ENCODE results near the gene KIAA0040.
A peak's percentile ranks its signal among the peaks of the same experiment; 100 is the strongest.

The KIAA0040 gene

GRCh38 chr1:175192111-175192629 lies 406 bp downstream of the KIAA0040 start (continued):
- peak; percentile 93 for TF ChIP-seq ZBTB11 (tag by site-specific recombination; conservative IDR thresholded peaks at IDR 0.05; ENCODE audit: low read depth)
- no peak for TF ChIP-seq ZNF140 (tag by site-specific recombination; IDR thresholded peaks at IDR 0.05)
- TF ChIP-seq ZNF302 (tag by site-specific recombination; IDR thresholded peaks at IDR 0.05; ENCODE audit: low read depth) = no peak
- TF ChIP-seq ZNF571 (tag by site-specific recombination; IDR thresholded peaks at IDR 0.05) = no peak
- no peak for TF ChIP-seq BCL11A (tag by site-specific recombination; IDR thresholded peaks at IDR 0.05; ENCODE audit: low read depth)
- TF ChIP-seq MYNN (tag by site-specific recombination; IDR thresholded peaks at IDR 0.05; ENCODE audit: borderline replicate concordance) = no peak
- no peak for TF ChIP-seq KLF17 (tag by site-specific recombination; IDR thresholded peaks at IDR 0.05)
- TF ChIP-seq SP3 (tag by site-specific recombination; IDR thresholded peaks at IDR 0.05) = no peak
- peak; percentile 16 for TF ChIP-seq ZNF335 (tag by site-specific recombination; conservative IDR thresholded peaks at IDR 0.05)
- TF ChIP-seq YY2 (tag by site-specific recombination; IDR thresholded peaks at IDR 0.05) = no peak
- no peak for TF ChIP-seq RBAK (tag by site-specific recombination; IDR thresholded peaks at IDR 0.05)
- no peak for TF ChIP-seq ZNF391 (tag by site-specific recombination; IDR thresholded peaks at IDR 0.05; ENCODE audit: borderline replicate concordance, low read depth)
- TF ChIP-seq ZNF670 (tag by site-specific recombination; IDR thresholded peaks at IDR 0.05; ENCODE audit: low read depth) = no peak
- TF ChIP-seq ZNF529 (tag by site-specific recombination; IDR thresholded peaks at IDR 0.05; ENCODE audit: insufficient replicate concordance) = no peak
- no peak for TF ChIP-seq ZNF791 (tag by site-specific recombination; IDR thresholded peaks at IDR 0.05)
- TF ChIP-seq ZNF501 (tag by site-specific recombination; IDR thresholded peaks at IDR 0.05) = no peak
- TF ChIP-seq ZNF776 (tag by site-specific recombination; IDR thresholded peaks at IDR 0.05; ENCODE audit: borderline replicate concordance) = no peak
- TF ChIP-seq ZNF555 (tag by site-specific recombination; conservative IDR thresholded peaks at IDR 0.05) = no peak
- no peak for TF ChIP-seq ZNF561 (tag by site-specific recombination; IDR thresholded peaks at IDR 0.05; ENCODE audit: borderline replicate concordance)
- no peak for TF ChIP-seq ZNF76 (tag by site-specific recombination; IDR thresholded peaks at IDR 0.05; ENCODE audit: borderline replicate concordance, low read depth)
- peak; percentile 52; the same call in 1 of the 2 replicates for TF ChIP-seq SCRT1 (tag by site-specific recombination; IDR thresholded peaks at IDR 0.05; ENCODE audit: borderline replicate concordance)
- no peak for TF ChIP-seq ZNF645 (tag by site-specific recombination; IDR thresholded peaks at IDR 0.05)
- no peak for TF ChIP-seq ZNF174 (tag by site-specific recombination; IDR thresholded peaks at IDR 0.05)
